Activated CD4-positive, alpha-beta T cell treated with anti-CD3 and anti-CD28 coated beads for 48 hours (primary cell): Measurements from ENCODE around the gene CD69.
"Not testable (repeated sequence)": the region's sequence is repeated elsewhere in the genome, so short reads cannot be mapped to it uniquely, and the experiment has no call there.

ENCODE experiments used
- DNase-seq: peaks from one replicate; pipeline ENCODE4 v3.0.0-alpha.2; 2020

CD69 gene

GRCh38 chr12:9713032-9713558 is 47.6 kb downstream of the CD69 start:
- not testable (repeated sequence) for DNase-seq

GRCh38 chr12:9711664-9712063 is 49.0 kb downstream of the CD69 start:
- no peak for DNase-seq

GRCh38 chr12:9710584-9711375 is 49.9 kb downstream of the CD69 start:
- DNase-seq = no peak

GRCh38 chr12:9708853-9709252 is 51.8 kb downstream of the CD69 start:
- no peak for DNase-seq

GRCh38 chr12:9707864-9708808 is 52.6 kb downstream of the CD69 start:
- peak; percentile 77 for DNase-seq

- peak; percentile 38 for DNase-seq
Observed at GRCh38 chr12:9707356-9707755, 53.3 kb downstream of the CD69 start.

- DNase-seq = no peak
Observed at GRCh38 chr12:9706086-9706685, 54.5 kb downstream of the CD69 start.

- DNase-seq = not testable (repeated sequence)
Observed at GRCh38 chr12:9704561-9704960, 56.1 kb downstream of the CD69 start.
